ENCODE data around the gene EDN1. TPM values are rescaled to one million over a fixed set of nuclear protein-coding genes. Genes with fewer than 3 reads are reported as not detected.

Gene EDN1
- total RNA-seq, 1 donor from 2014 or later: 64.4 TPM

DNA sequence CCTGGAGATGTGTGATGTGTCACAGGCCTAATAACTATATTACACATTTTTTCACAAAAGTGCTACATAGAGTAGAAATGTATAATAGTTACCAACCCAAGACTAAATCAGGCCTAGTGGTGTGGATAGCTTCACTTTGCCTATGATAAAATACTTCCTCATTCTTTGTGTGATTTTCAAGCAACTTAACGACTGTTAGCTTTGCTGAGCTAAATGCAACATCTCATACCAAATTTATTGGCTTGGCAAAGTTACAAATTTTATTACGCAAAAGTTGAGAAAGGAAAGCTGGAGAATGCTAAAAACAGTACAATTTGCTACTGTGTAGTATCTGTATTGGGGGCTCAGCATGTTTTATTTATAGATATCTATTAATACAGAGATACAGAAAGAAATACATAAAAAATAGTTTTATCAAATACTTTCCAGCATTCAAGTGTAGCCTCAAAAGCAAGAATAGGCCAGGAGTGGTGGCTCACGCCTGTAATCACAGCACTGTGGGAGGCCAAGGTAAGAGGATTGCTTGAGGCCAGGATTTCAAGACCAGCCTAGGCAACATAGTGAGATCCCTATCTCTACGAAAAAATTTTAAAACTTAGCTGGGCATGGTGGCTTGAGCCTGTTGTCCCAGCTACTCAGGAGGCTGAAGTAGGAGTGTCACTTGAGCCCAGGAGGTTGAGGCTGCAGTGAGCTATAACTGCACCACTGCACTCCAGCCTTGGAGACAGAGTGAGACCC lies 3.6 kb upstream of the EDN1 start:
- no peaks in the 10 kb centered on the region for H3K27me3 Mint-ChIP-seq (ENCODE audit: low read depth, unreplicated experiment)
- H3K27ac Mint-ChIP-seq (ENCODE audit: unreplicated experiment): no peak overlapping the region
- DNase-seq (ENCODE audit: low read depth) (no peak), FAIRE-seq (no peak)
- peaks cover 6% of the 10 kb centered on the region for H3K4me1 Mint-ChIP-seq (ENCODE audit: low read depth, unreplicated experiment)
- Histone ChIP-seq H3K4me1 (ENCODE audit: insufficient read depth, low read length) (peaks cover 7% of the 10 kb centered on the region), H3K36me3 (ENCODE audit: insufficient read depth, low read length) (no peaks in the 10 kb centered on the region), H3K4me3 (ENCODE audit: insufficient read depth, low read depth, low read length) (no peak overlapping the region), H3K79me2 (ENCODE audit: insufficient read depth, low read length) (peaks cover 5% of the 10 kb centered on the region), H4K20me1 (ENCODE audit: insufficient read depth, low read length) (peaks cover 4% of the 10 kb centered on the region), H3K4me2 (ENCODE audit: low read length) (no peak overlapping the region), H3K27me3 (ENCODE audit: insufficient read depth, low read length) (no peaks in the 10 kb centered on the region), H2AFZ (ENCODE audit: low read depth, low read length) (no peak overlapping the region), H3K9me3 (ENCODE audit: insufficient read depth, low read depth, low read length) (no peaks in the 10 kb centered on the region), H3K27ac (ENCODE audit: low read depth, low read length) (no peak overlapping the region), H3K9ac (ENCODE audit: low read length) (no peak overlapping the region)
- H3K9me3 Mint-ChIP-seq (ENCODE audit: unreplicated experiment): peaks cover 2% of the 10 kb centered on the region
- H3K36me3 Mint-ChIP-seq (ENCODE audit: low read depth, unreplicated experiment): no peaks in the 10 kb centered on the region
- TF ChIP-seq EZH2 (IDR thresholded peaks at IDR 0.05; ENCODE audit: insufficient read depth, low read length): no peak
- TF ChIP-seq, protein P1, sequence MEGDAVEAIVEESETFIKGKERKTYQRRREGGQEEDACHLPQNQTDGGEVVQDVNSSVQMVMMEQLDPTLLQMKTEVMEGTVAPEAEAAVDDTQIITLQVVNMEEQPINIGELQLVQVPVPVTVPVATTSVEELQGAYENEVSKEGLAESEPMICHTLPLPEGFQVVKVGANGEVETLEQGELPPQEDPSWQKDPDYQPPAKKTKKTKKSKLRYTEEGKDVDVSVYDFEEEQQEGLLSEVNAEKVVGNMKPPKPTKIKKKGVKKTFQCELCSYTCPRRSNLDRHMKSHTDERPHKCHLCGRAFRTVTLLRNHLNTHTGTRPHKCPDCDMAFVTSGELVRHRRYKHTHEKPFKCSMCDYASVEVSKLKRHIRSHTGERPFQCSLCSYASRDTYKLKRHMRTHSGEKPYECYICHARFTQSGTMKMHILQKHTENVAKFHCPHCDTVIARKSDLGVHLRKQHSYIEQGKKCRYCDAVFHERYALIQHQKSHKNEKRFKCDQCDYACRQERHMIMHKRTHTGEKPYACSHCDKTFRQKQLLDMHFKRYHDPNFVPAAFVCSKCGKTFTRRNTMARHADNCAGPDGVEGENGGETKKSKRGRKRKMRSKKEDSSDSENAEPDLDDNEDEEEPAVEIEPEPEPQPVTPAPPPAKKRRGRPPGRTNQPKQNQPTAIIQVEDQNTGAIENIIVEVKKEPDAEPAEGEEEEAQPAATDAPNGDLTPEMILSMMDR (IDR thresholded peaks at IDR 0.05; ENCODE audit: insufficient read depth, low read depth, low read length): no peak
- no peak overlapping the region for H3K4me3 Mint-ChIP-seq (ENCODE audit: unreplicated experiment)

DNA sequence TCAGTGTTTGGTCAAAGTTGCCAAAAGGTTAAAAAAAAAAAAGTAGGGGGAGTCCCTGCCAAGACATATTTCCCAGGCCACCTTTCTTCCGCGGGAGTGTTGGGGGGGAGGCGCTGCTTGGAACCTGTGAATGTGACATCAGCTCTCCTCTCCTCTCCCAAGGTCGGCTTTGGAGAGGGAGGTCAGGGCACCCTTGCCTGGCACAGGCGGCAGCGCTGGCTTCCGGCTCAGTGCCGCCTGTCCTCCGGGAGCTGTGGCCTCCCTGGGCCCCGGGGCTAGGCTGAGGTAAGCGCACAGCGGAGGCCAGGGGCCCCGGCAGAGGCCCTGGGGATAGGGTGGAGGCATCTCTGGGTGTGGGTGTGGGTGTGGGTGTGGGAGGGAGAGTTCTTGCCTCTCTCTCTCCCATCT lies 1.9 kb upstream of the EDN1 start:
- peaks cover 22% of the 10 kb centered on the region for H3K4me1 ChIP-seq (ENCODE audit: insufficient read depth, low read length)
- DNase-seq (ENCODE audit: low read depth) (no peak), FAIRE-seq (no peak)
- no peak for TF ChIP-seq EZH2 (IDR thresholded peaks at IDR 0.05; ENCODE audit: insufficient read depth, low read length)
- TF ChIP-seq, protein P1 (IDR thresholded peaks at IDR 0.05; ENCODE audit: insufficient read depth, low read depth, low read length): no peak
- peaks cover 17% of the 10 kb centered on the region for H4K20me1 ChIP-seq (ENCODE audit: insufficient read depth, low read length)
- no peak overlapping the region for H3K4me3 ChIP-seq (ENCODE audit: insufficient read depth, low read depth, low read length)
- H3K36me3 Mint-ChIP-seq (ENCODE audit: low read depth, unreplicated experiment): no peaks in the 10 kb centered on the region
- no peak overlapping the region for H3K27ac ChIP-seq (ENCODE audit: low read depth, low read length)
- no peak overlapping the region for H3K27ac Mint-ChIP-seq (ENCODE audit: unreplicated experiment)
- H3K27me3 Mint-ChIP-seq (ENCODE audit: low read depth, unreplicated experiment): no peaks in the 10 kb centered on the region
- peaks cover 8% of the 10 kb centered on the region for H3K4me1 Mint-ChIP-seq (ENCODE audit: low read depth, unreplicated experiment)
- H3K36me3 ChIP-seq (ENCODE audit: insufficient read depth, low read length): peaks cover under 1% of the 10 kb centered on the region
- peaks cover 2% of the 10 kb centered on the region for H3K9me3 Mint-ChIP-seq (ENCODE audit: unreplicated experiment)
- no peak overlapping the region for H2AFZ ChIP-seq (ENCODE audit: low read depth, low read length)
- H3K4me3 Mint-ChIP-seq (ENCODE audit: unreplicated experiment): no peak overlapping the region
- H3K9ac ChIP-seq (ENCODE audit: low read length): no peak overlapping the region
- no peaks in the 10 kb centered on the region for H3K27me3 ChIP-seq (ENCODE audit: insufficient read depth, low read length)
- H3K4me2 ChIP-seq (ENCODE audit: low read length): no peak overlapping the region
- H3K79me2 ChIP-seq (ENCODE audit: insufficient read depth, low read length): peaks cover 20% of the 10 kb centered on the region
- H3K9me3 ChIP-seq (ENCODE audit: insufficient read depth, low read depth, low read length): no peaks in the 10 kb centered on the region

DNA sequence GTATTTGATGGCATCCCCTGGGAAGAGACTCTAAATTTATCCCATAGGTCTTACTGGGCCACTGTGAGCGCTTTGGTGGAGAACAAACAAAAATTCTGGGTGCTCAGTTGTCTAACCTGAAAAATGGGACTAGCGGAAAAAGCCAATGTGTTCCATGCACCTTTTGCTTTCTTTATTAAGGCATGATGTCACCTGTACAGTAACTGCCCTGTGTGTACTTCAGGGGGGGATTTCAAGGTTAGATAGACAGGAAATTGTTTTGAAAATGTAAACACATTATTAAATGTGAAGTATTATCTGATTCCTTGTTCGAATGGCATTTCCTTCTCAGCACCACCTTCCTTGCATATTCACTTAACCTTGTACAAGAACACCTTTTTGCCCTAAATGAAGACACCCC lies 1.2 kb upstream of the EDN1 start:
- Histone ChIP-seq H3K9ac (ENCODE audit: low read length) (peak overlapping the region; percentile 93), H3K27ac (ENCODE audit: low read depth, low read length) (no peak overlapping the region), H2AFZ (ENCODE audit: low read depth, low read length) (no peak overlapping the region), H3K9me3 (ENCODE audit: insufficient read depth, low read depth, low read length) (no peaks in the 10 kb centered on the region), H3K27me3 (ENCODE audit: insufficient read depth, low read length) (no peaks in the 10 kb centered on the region), H3K4me2 (ENCODE audit: low read length) (peak overlapping the region; percentile 97), H4K20me1 (ENCODE audit: insufficient read depth, low read length) (peaks cover 17% of the 10 kb centered on the region), H3K4me1 (ENCODE audit: insufficient read depth, low read length) (peaks cover 24% of the 10 kb centered on the region), H3K4me3 (ENCODE audit: insufficient read depth, low read depth, low read length) (no peak overlapping the region), H3K36me3 (ENCODE audit: insufficient read depth, low read length) (peaks cover 8% of the 10 kb centered on the region), H3K79me2 (ENCODE audit: insufficient read depth, low read length) (peaks cover 20% of the 10 kb centered on the region)
- H3K4me1 Mint-ChIP-seq (ENCODE audit: low read depth, unreplicated experiment): peaks cover 11% of the 10 kb centered on the region
- no peaks in the 10 kb centered on the region for H3K36me3 Mint-ChIP-seq (ENCODE audit: low read depth, unreplicated experiment)
- peaks cover 2% of the 10 kb centered on the region for H3K9me3 Mint-ChIP-seq (ENCODE audit: unreplicated experiment)
- H3K27me3 Mint-ChIP-seq (ENCODE audit: low read depth, unreplicated experiment): no peaks in the 10 kb centered on the region
- DNase-seq (ENCODE audit: low read depth): no peak
- no peak for FAIRE-seq
- H3K27ac Mint-ChIP-seq (ENCODE audit: unreplicated experiment): peak overlapping the region; percentile 96
- TF ChIP-seq EZH2 (IDR thresholded peaks at IDR 0.05; ENCODE audit: insufficient read depth, low read length): no peak
- TF ChIP-seq, protein P1 (IDR thresholded peaks at IDR 0.05; ENCODE audit: insufficient read depth, low read depth, low read length): no peak
- peak overlapping the region; percentile 92 for H3K4me3 Mint-ChIP-seq (ENCODE audit: unreplicated experiment)

Data from astrocyte (in vitro differentiated cells and primary cell).